Prostate gland (tissue), 2 donors: ENCODE data around the gene XPNPEP1.

Experiments
- CTCF ChIP-seq, 4 experiments: fragments of 200-600 bp in 2 of 4; fragments of 450-650 bp in 2 of 4; sonication (generic) in 2 of 4; IDR thresholded peaks; 1 replicate in 3 of 4; 2 replicates in 1 of 4; pipeline ENCODE4 v1.5.1; 2016 to 2019; ENCODE audit warnings: antibody characterized with exemption in 4 of 4, mild to moderate bottlenecking in 2 of 4, moderate library complexity in 2 of 4
- POLR2A ChIP-seq: fragments of 450-650 bp; IDR thresholded peaks from one replicate; pipeline ENCODE4 v1.6.1; 2016; ENCODE audit warnings: antibody characterized with exemption, mild to moderate bottlenecking

GRCh38 chr10:109964318-109964717 is 41.0 kb upstream of the XPNPEP1 start:
- no peak for TF ChIP-seq POLR2A
- TF ChIP-seq CTCF (IDR thresholded peaks at IDR 0.05), result no peak
